DMS 273 (cell line): ENCODE results near the gene NOD1.

ENCODE experiments used
- DNase-seq: peaks from one replicate; lab custom pipeline; 2025; ENCODE audit not compliant: unreplicated experiment; lab: John Stamatoyannopoulos, UW

NOD1 gene

GRCh38 chr7:30470771-30471170 lies 7.8 kb downstream of the NOD1 start:
- peak; percentile 81 for DNase-seq

GRCh38 chr7:30470163-30470770 lies 8.3 kb downstream of the NOD1 start:
- peak; percentile 82 for DNase-seq

GRCh38 chr7:30469303-30469702 lies 9.3 kb downstream of the NOD1 start:
- DNase-seq = peak; percentile 98

- peak; percentile 90 for DNase-seq
Measured at GRCh38 chr7:30468791-30469190, 9.8 kb downstream of the NOD1 start.

GRCh38 chr7:30468041-30468440 lies 10.5 kb downstream of the NOD1 start:
- DNase-seq = no peak

- DNase-seq = no peak
Measured at GRCh38 chr7:30467271-30467670, 11.3 kb downstream of the NOD1 start.

- peak; percentile 94 for DNase-seq
Measured at GRCh38 chr7:30466266-30466665, 12.3 kb downstream of the NOD1 start.

GRCh38 chr7:30465811-30466180 lies 12.8 kb downstream of the NOD1 start:
- DNase-seq = peak; percentile 98

- DNase-seq = peak; percentile 80
Measured at GRCh38 chr7:30465046-30465810, 13.4 kb downstream of the NOD1 start.

- peak; percentile 75 for DNase-seq
Measured at GRCh38 chr7:30464231-30464671, 14.3 kb downstream of the NOD1 start.

- DNase-seq = no peak
Measured at GRCh38 chr7:30463405-30464145, 15.0 kb downstream of the NOD1 start.

- no peak for DNase-seq
Measured at GRCh38 chr7:30462179-30462578, 16.4 kb downstream of the NOD1 start.

- DNase-seq = peak; percentile 63
Measured at GRCh38 chr7:30460246-30460633, 18.3 kb downstream of the NOD1 start.

- DNase-seq = peak; percentile 84
Measured at GRCh38 chr7:30459591-30460245, 18.9 kb downstream of the NOD1 start.

- DNase-seq = no peak
Measured at GRCh38 chr7:30458311-30458710, 20.3 kb downstream of the NOD1 start.

- peak; percentile 65 for DNase-seq
Measured at GRCh38 chr7:30453921-30454320, 24.7 kb downstream of the NOD1 start.

GRCh38 chr7:30453016-30453415 lies 25.6 kb downstream of the NOD1 start:
- no peak for DNase-seq

GRCh38 chr7:30452280-30452930 lies 26.2 kb downstream of the NOD1 start:
- no peak for DNase-seq

GRCh38 chr7:30451539-30452279 lies 26.9 kb downstream of the NOD1 start:
- DNase-seq = no peak

- no peak for DNase-seq
Measured at GRCh38 chr7:30450983-30451497, 27.5 kb downstream of the NOD1 start.
